ENCODE measurements around the gene DPYD. TPM values are rescaled to one million over a fixed set of nuclear protein-coding genes. Genes with fewer than 3 reads are reported as not detected.

DPYD gene
- total and polyA plus RNA-seq, 10 of the 15 experiments (the other 5 are each of a cell fraction or from before 2014, with no cell fraction given) = 5.7 to 23.8 (median 10.2) TPM

GRCh38 chr1:97603776-97604175, 317.1 kb downstream of the DPYD start:
- CTCF ChIA-PET = no interaction called here
- RAD21 ChIA-PET (ENCODE audit: unreplicated experiment) = no interaction called here
- Histone ChIP-seq H3K9ac (ENCODE audit: control insufficient read depth, insufficient read depth, low read length) (no peak overlapping the region), H3K4me1 (ENCODE audit: control insufficient read depth, insufficient read depth, low read length) (no peaks in the 10 kb centered on the region), H3K79me2 (ENCODE audit: control insufficient read depth, insufficient read depth, low read length) (no peaks in the 10 kb centered on the region), H3K4me3 (no peak overlapping the region), H3K27ac (ENCODE audit: control insufficient read depth, insufficient read depth) (no peak overlapping the region), H2AFZ (ENCODE audit: control insufficient read depth, low read depth, low read length) (no peak overlapping the region), H3K9me3 (replicated peaks; ENCODE audit: control insufficient read depth, insufficient read depth, low read length) (no peaks in the 10 kb centered on the region), H3K4me2 (ENCODE audit: control insufficient read depth, insufficient read depth) (no peak overlapping the region), H3K27me3 (replicated peaks in 1 of 2; ENCODE audit: control insufficient read depth in 2 of 2, insufficient read depth in 2 of 2, low read length in 1 of 2) (no peaks in the 10 kb centered on the region), H4K20me1 (ENCODE audit: control insufficient read depth, insufficient read depth) (no peaks in the 10 kb centered on the region), H3K36me3 (ENCODE audit: control insufficient read depth in 2 of 2, insufficient read depth in 2 of 2, low read length in 1 of 2) (no peaks in the 10 kb centered on the region)
- SMC1A ChIA-PET (ENCODE audit: uncharacterized antibody, unreplicated experiment) = interaction anchor here (0.8 to 1.1 kb wide), 4 partner anchors 15 to 443 kb away, joined by 3 read pairs; no protein-coding TSS in a partner anchor
- TF ChIP-seq RELB (IDR thresholded peaks at IDR 0.05; ENCODE audit: low read depth) (no peak), TCF7 (IDR thresholded peaks at IDR 0.05; ENCODE audit: borderline replicate concordance) (no peak), PAX8 (IDR thresholded peaks at IDR 0.05) (no peak), SKIL (IDR thresholded peaks at IDR 0.05; ENCODE audit: low read depth, poor library complexity, severe bottlenecking) (no peak), ZBTB40 (IDR thresholded peaks at IDR 0.05; ENCODE audit: borderline replicate concordance) (peak; percentile 35; the same call in 1 of the 2 replicates), RAD51 (IDR thresholded peaks at IDR 0.05) (no peak), SPI1 (IDR thresholded peaks at IDR 0.05; ENCODE audit: borderline replicate concordance, insufficient read depth, low read depth, low read length) (0 out of 2 replicates have a peak, but pooled peaks have one; percentile 19), KLF5 (IDR thresholded peaks at IDR 0.05; ENCODE audit: partially characterized antibody) (no peak), ZBED1 (IDR thresholded peaks at IDR 0.05; ENCODE audit: borderline replicate concordance) (no peak), RBBP5 (conservative IDR thresholded peaks at IDR 0.05) (no peak), KDM1A (IDR thresholded peaks at IDR 0.05; ENCODE audit: borderline replicate concordance) (no peak), HSF1 (IDR thresholded peaks at IDR 0.05; ENCODE audit: low read depth, low read length) (no peak)
- intact Hi-C loops (cut with micrococcal nuclease; ENCODE audit: unreplicated experiment) (no loop called here), in situ Hi-C loops (cut with MboI) (no loop called here)
- POLR2A ChIA-PET = no interaction called here
- ATAC-seq = peak; percentile 80
- no peak for DNase-seq (ENCODE audit: low read depth, low spot score)
- 41% methylated on average over 5 of the region's 5 CpGs for WGBS (ENCODE audit: insufficient coverage, insufficient replicate concordance, low lambda C conversion rate, missing lambda C conversion rate)
- no TSS peak for BruUV-seq (replicated peaks)
- no peak for FAIRE-seq

Data from GM12878 (cell line).